ENCODE data around the gene GDAP2.

GRCh38 chr1:117821774-117822482 lies 107.5 kb downstream of the GDAP2 start:
- TF ChIP-seq POLR2AphosphoS5 (IDR thresholded peaks at IDR 0.05) = peak; percentile 56 to 90 (median 66)
- TF ChIP-seq, protein P1, sequence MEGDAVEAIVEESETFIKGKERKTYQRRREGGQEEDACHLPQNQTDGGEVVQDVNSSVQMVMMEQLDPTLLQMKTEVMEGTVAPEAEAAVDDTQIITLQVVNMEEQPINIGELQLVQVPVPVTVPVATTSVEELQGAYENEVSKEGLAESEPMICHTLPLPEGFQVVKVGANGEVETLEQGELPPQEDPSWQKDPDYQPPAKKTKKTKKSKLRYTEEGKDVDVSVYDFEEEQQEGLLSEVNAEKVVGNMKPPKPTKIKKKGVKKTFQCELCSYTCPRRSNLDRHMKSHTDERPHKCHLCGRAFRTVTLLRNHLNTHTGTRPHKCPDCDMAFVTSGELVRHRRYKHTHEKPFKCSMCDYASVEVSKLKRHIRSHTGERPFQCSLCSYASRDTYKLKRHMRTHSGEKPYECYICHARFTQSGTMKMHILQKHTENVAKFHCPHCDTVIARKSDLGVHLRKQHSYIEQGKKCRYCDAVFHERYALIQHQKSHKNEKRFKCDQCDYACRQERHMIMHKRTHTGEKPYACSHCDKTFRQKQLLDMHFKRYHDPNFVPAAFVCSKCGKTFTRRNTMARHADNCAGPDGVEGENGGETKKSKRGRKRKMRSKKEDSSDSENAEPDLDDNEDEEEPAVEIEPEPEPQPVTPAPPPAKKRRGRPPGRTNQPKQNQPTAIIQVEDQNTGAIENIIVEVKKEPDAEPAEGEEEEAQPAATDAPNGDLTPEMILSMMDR (IDR thresholded peaks at IDR 0.05) = no peak
- no peak for TF ChIP-seq POLR2A (IDR thresholded peaks at IDR 0.05)
- peak in 3 of 4 donors; percentile 33 to 84 (median 70) for TF ChIP-seq EP300 (IDR thresholded peaks at IDR 0.05)

Data from sigmoid colon (tissue), 4 donors.